GM19395 (cell line): ENCODE measurements around the gene PIK3R2.

Source experiments
- ATAC-seq: cut with Tn5 transposase; IDR thresholded peaks from one replicate; pipeline ENCODE4 v1.9.1; 2021; ENCODE audit warnings: mild to moderate bottlenecking, moderate library complexity; ENCODE audit not compliant: unreplicated experiment

PIK3R2 gene

GRCh38 chr19:18122860-18123795 lies 29.8 kb upstream of the PIK3R2 start:
- no peak for ATAC-seq

- ATAC-seq, result no peak
Measured at GRCh38 chr19:18123819-18124218, 29.1 kb upstream of the PIK3R2 start.

DNA sequence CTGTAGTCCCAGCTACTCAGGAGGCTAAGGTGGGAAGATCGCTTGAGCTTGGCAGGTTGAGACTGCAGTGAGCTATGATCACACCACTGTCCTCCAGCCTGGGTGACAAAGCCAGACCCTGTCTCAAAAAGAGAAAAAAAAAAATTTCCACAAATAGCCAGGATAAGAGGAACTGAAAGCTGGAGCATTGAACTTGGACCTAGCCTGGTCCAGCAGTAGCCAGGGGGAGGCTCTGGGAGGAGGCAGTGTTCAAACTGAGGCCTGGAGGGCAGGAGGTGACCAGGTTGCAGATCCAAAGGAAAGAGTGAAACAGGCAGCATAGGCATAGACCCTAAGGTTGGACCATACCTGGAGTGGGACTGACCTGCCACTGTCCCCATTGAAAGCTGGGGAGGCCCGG lies 26.9 kb upstream of the PIK3R2 start:
- ATAC-seq, result no peak

GRCh38 chr19:18128044-18128443 lies 24.9 kb upstream of the PIK3R2 start:
- no peak for ATAC-seq

- ATAC-seq, result no peak
Measured at GRCh38 chr19:18128805-18129204, 24.2 kb upstream of the PIK3R2 start.

- no peak for ATAC-seq
Measured at GRCh38 chr19:18130523-18131242, 22.3 kb upstream of the PIK3R2 start.

DNA sequence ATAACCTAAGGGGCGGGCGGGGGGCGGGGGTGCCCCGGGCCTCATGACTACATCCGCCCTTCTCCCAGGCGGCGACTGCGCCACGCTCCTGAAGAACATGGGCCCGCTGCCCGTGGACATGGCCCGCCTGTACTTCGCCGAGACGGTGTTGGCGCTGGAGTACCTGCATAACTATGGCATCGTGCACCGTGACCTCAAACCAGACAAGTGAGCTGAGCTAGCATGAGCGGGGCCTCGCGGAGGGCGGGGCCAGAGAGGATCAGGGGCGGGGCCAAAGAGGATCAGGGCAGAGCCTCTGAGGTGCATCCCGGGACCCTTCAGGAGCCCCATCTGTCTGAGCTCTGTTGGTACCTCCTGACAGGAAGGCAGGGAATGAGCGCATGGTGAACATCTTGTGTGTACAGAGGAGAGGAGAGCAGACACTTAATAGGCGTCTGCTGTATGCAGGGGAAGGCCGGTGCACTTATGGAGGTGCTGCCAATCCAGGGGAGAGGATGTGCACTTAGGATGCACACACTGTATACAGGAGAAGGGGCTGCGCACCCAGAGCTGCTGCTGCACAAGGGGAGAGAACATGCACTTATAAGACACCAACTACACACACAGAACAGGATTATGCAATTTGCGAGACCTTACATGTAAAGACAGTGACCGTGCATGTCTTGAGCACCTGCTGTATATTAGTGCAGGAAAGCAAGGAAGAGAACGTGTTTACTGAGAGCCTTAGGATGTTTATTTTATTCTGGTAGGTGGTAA lies 20.9 kb upstream of the PIK3R2 start:
- no peak for ATAC-seq

- ATAC-seq, result no peak
Measured at GRCh38 chr19:18135712-18136584, 17.0 kb upstream of the PIK3R2 start.

DNA sequence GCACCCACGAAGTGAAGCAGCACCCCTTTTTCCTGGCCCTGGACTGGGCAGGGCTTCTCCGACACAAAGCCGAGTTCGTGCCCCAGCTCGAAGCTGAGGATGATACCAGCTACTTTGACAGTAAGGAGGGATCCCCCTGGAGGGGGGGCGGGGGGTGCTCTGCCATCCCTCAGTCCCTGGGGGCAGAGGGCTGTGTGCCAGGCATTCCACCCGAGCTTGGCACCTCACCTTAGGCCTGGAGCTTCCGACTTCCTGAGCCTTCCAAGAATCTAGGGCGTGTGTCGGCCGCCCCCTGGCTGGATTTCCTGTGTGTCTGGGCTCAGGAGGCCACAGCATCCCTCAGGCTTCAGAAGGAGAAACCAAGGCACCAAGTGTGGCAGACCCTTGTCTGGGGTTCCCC lies 15.7 kb upstream of the PIK3R2 start:
- no peak for ATAC-seq

GRCh38 chr19:18137657-18138339 lies 15.2 kb upstream of the PIK3R2 start:
- no peak for ATAC-seq

- no peak for ATAC-seq
Measured at GRCh38 chr19:18140473-18140872, 12.5 kb upstream of the PIK3R2 start.

DNA sequence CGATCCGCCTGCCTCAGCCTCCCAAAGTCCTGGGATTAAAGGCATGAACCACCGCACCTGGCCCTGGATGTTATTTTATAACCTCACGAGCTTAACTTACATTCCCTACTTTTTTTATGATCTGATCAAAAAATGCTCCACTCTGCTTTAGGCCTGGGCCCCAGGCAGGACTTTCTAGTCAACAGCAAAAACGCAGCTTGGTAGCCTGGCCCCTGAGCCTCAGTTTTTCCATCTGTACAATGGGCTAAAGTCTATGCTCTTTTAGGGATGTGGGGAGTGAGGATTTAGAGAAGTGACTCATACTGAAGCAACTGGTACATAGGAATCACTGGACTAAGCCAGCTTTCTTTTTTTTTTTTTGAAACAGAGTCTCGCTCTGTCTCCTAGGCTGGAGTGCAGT lies 11.9 kb upstream of the PIK3R2 start:
- no peak for ATAC-seq

DNA sequence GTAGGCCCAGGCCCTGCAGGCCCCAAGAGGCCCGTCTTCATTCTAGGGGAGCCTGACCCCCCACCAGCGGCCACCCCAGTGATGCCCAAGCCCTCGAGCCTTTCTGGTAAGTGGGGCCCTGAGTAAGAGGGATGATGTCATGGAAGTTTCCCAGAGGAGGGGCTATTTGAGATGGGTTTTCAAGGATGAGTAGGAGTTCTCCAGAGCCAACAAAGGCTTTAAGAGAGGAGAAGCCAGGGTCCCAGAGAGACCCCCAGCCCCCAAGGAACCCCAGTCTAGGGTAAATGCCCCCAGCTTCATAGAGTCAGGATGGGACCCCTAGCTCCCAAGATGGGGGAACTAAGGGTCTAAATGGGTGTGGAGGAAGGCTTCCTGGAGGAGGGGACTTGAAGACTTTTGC lies 9.1 kb upstream of the PIK3R2 start:
- ATAC-seq, result no peak

DNA sequence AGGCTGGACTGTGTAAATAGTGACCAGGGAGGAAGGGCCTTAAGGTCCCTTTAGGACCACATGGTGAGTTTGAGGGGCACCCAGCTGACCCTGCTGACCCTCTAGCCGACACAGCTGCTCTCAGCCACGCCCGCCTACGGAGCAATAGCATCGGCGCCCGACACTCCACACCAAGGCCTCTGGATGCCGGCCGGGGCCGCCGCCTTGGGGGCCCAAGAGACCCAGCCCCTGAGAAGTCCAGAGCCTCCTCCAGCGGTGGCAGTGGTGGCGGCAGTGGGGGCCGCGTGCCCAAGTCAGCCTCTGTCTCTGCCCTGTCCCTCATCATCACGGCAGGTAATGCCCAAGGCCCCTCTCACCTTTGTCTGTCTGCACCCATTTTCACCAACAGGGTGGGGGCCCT lies 8.6 kb upstream of the PIK3R2 start:
- no peak for ATAC-seq

- no peak for ATAC-seq
Measured at GRCh38 chr19:18144906-18145305, 8.1 kb upstream of the PIK3R2 start.

DNA sequence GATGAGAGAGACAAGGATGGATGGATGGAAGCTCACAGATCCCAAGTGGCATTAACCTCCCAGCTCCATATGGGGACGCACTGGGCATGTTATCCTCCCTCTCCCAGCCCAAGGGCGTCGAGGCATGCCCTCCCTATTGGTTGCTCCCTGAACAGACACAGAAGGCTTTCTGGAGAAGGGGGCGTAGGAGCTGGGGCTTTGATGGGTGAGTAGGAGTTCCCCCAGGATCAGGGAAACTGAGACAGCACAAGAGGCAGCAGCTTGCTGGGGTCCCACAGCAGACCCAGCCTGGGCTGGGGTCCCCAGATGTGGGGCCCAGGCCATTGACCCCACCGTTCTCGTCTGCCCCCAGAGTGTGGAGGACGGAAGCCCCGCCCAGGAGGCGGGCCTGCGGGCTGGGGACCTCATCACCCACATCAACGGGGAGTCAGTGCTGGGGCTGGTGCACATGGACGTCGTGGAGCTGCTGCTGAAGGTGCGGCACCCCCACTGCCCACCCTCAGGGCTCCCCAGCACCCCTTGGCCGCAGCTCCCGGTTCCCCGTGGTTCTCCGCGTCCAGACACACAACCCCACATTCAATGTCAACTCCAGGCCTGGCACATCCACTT lies 7.5 kb upstream of the PIK3R2 start:
- no peak for ATAC-seq

GRCh38 chr19:18147396-18147795 lies 5.6 kb upstream of the PIK3R2 start:
- ATAC-seq, result no peak

GRCh38 chr19:18149596-18149975 lies 3.4 kb upstream of the PIK3R2 start:
- ATAC-seq, result no peak

DNA sequence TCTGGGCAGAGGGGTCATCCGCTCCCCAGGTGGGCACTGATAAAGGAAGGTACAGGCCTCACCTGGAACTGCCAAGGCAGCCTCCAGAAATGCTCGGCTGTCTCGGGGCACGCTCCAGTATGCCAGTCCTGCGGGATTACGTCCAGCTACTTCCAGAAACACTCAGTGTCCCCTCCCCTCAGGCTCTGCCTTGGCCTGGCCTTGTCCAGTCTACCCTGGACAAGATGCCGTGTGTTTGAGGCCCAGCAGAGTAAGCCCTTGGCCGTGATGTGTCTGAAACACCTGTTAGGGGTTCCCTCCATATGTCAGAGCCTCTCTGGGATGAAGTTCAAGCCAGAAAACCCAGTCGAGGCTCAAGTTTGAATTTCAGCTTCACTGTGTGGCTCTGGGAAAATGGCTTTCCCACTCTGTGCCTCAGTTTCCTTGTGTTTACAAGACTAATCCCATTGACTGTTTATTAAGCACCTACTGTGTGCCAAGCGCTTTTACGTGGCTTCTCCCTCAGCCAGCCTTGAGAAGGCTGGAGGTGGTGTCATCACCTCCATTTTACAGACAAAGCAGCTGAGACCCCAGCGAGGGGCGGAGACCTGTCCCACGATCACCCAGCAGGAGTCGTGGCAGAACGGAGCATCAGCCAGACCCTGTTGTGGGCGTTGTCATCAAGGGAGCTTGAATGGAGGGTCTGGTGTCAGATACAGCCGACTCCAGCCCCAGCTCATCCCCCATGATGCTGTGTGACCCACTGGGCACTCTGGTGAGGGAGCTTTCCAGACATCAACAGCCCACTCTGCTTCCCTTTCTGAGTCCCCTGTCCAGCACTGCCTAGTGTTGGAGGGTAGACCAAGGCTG lies 2.0 kb upstream of the PIK3R2 start:
- no peak for ATAC-seq
